ENCODE measurements around the gene RGS19. TPM values are rescaled to one million over a fixed set of nuclear protein-coding genes. Genes with fewer than 3 reads are reported as not detected.
A peak's percentile ranks its signal among the peaks of the same experiment; 100 is the strongest.

Gene RGS19
- total RNA-seq, 4 donors from 2014 or later, result 14.8 to 18.4 (median 16.2) TPM

GRCh38 chr20:64113444-64113775 lies 34.1 kb upstream of the RGS19 start:
- peak; percentile 45 to 54 for DNase-seq (ENCODE audit: low spot score in 2 of 2)
- H3K9me3 ChIP-seq, result no peaks in the 10 kb centered on the region
- H3K27me3 ChIP-seq, result peaks cover 2% of the 10 kb centered on the region
- TF ChIP-seq POLR2AphosphoS5 (IDR thresholded peaks at IDR 0.05) (no peak), POLR2A (IDR thresholded peaks at IDR 0.05) (no peak), EP300 (IDR thresholded peaks at IDR 0.05) (no peak)
- TF ChIP-seq, protein P1, sequence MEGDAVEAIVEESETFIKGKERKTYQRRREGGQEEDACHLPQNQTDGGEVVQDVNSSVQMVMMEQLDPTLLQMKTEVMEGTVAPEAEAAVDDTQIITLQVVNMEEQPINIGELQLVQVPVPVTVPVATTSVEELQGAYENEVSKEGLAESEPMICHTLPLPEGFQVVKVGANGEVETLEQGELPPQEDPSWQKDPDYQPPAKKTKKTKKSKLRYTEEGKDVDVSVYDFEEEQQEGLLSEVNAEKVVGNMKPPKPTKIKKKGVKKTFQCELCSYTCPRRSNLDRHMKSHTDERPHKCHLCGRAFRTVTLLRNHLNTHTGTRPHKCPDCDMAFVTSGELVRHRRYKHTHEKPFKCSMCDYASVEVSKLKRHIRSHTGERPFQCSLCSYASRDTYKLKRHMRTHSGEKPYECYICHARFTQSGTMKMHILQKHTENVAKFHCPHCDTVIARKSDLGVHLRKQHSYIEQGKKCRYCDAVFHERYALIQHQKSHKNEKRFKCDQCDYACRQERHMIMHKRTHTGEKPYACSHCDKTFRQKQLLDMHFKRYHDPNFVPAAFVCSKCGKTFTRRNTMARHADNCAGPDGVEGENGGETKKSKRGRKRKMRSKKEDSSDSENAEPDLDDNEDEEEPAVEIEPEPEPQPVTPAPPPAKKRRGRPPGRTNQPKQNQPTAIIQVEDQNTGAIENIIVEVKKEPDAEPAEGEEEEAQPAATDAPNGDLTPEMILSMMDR (IDR thresholded peaks at IDR 0.05), result no peak
- no peak overlapping the region for H3K27ac ChIP-seq
- H3K4me3 ChIP-seq, result no peak overlapping the region
- no peaks in the 10 kb centered on the region for H3K36me3 ChIP-seq
- H3K4me1 ChIP-seq, result no peaks in the 10 kb centered on the region
- WGBS, result 74% methylated on average over 4 of the region's 6 CpGs

GRCh38 chr20:64112691-64113443 lies 33.5 kb upstream of the RGS19 start:
- peak; percentile 53 to 74 for DNase-seq (ENCODE audit: low spot score in 2 of 2)
- Histone ChIP-seq H3K27ac (no peak overlapping the region), H3K36me3 (no peaks in the 10 kb centered on the region), H3K27me3 (peaks cover 6% of the 10 kb centered on the region), H3K4me3 (no peak overlapping the region), H3K4me1 (no peaks in the 10 kb centered on the region), H3K9me3 (no peaks in the 10 kb centered on the region)
- 76% methylated on average over 8 of the region's 18 CpGs for WGBS
- TF ChIP-seq EP300 (IDR thresholded peaks at IDR 0.05) (no peak), POLR2A (IDR thresholded peaks at IDR 0.05) (no peak), POLR2AphosphoS5 (IDR thresholded peaks at IDR 0.05) (no peak)
- TF ChIP-seq, protein P1 (IDR thresholded peaks at IDR 0.05), result no peak

- no peak overlapping the region for H3K4me3 ChIP-seq
- no peaks in the 10 kb centered on the region for H3K9me3 ChIP-seq
- H3K4me1 ChIP-seq, result no peaks in the 10 kb centered on the region
- WGBS, result 76% methylated on average over 17 of the region's 19 CpGs
- H3K36me3 ChIP-seq, result no peaks in the 10 kb centered on the region
- H3K27me3 ChIP-seq, result peaks cover 10% of the 10 kb centered on the region
- no peak for TF ChIP-seq POLR2A (IDR thresholded peaks at IDR 0.05)
- TF ChIP-seq, protein P1 (IDR thresholded peaks at IDR 0.05), result no peak
- no peak for TF ChIP-seq EP300 (IDR thresholded peaks at IDR 0.05)
- no peak for TF ChIP-seq POLR2AphosphoS5 (IDR thresholded peaks at IDR 0.05)
- H3K27ac ChIP-seq, result no peak overlapping the region
- DNase-seq (ENCODE audit: low spot score in 2 of 2), result peak; percentile 49 to 73
Observed at GRCh38 chr20:64111841-64112641, 32.7 kb upstream of the RGS19 start.

DNA sequence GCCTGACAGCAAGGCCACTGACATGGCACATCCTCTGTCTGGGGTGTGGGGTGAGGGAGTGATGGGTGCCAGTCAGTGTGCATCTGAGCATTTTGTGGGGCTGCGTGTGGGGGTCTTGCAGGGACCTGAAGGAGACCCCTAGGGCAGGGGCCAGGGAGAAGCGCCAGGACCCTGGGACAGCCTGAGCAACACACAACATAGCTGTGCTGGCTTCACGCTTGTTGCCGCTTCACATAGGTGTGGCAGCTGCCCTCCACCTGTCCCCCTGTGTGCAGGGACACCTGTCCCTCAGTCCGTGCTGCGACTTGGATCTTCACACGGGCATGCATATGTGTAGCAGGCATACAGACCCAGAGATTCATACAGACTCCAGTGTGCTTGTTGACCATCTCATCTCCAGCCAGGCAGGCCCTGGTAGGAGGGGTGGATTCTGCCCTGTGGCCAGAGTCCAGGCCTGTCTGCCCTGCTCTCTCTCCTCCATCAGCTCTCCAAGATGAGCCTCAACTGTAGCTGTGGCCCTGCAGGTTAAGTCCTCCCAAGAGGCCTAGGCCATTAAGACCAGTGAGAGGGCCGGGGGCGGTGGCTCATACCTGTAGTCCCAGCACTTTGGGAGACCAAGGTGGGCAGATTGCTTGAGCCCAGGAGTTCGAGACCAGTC lies 31.2 kb upstream of the RGS19 start:
- 86% methylated on average over 7 of the region's 10 CpGs for WGBS
- DNase-seq (ENCODE audit: low spot score in 2 of 2), result peak; percentile 49 to 67
- Histone ChIP-seq H3K4me3 (no peak overlapping the region), H3K4me1 (no peaks in the 10 kb centered on the region), H3K27ac (no peak overlapping the region), H3K9me3 (no peaks in the 10 kb centered on the region), H3K36me3 (no peaks in the 10 kb centered on the region), H3K27me3 (peaks cover 24% of the 10 kb centered on the region)
- TF ChIP-seq EP300 (IDR thresholded peaks at IDR 0.05), result no peak
- TF ChIP-seq POLR2AphosphoS5 (IDR thresholded peaks at IDR 0.05), result no peak
- no peak for TF ChIP-seq POLR2A (IDR thresholded peaks at IDR 0.05)
- TF ChIP-seq, protein P1 (IDR thresholded peaks at IDR 0.05), result no peak
